DMS79 (cell line): ENCODE measurements around the gene DPF3.
A peak's percentile ranks its signal among the peaks of the same experiment; 100 is the strongest.
"Not testable (repeated sequence)": the region's sequence is repeated elsewhere in the genome, so short reads cannot be mapped to it uniquely, and the experiment has no call there.

Experiments used
- DNase-seq: peaks from one replicate; lab custom pipeline; 2025; lab: John Stamatoyannopoulos, UW

Gene DPF3

GRCh38 chr14:72880164-72880563 is 13.7 kb downstream of the DPF3 start:
- no peak for DNase-seq

- DNase-seq = no peak
Measured at GRCh38 chr14:72879431-72879830, 14.5 kb downstream of the DPF3 start.

GRCh38 chr14:72878746-72879145 is 15.2 kb downstream of the DPF3 start:
- DNase-seq = no peak

- no peak for DNase-seq
Measured at GRCh38 chr14:72876710-72877063, 17.2 kb downstream of the DPF3 start.

GRCh38 chr14:72876005-72876709 is 17.7 kb downstream of the DPF3 start:
- DNase-seq = no peak

- not testable (repeated sequence) for DNase-seq
Measured at GRCh38 chr14:72870878-72871277, 23.0 kb downstream of the DPF3 start.

- no peak for DNase-seq
Measured at GRCh38 chr14:72869407-72870329, 24.2 kb downstream of the DPF3 start.

- DNase-seq = no peak
Measured at GRCh38 chr14:72868500-72868899, 25.4 kb downstream of the DPF3 start.

- DNase-seq = no peak
Measured at GRCh38 chr14:72864712-72865365, 29.1 kb downstream of the DPF3 start.

GRCh38 chr14:72863216-72864006 is 30.5 kb downstream of the DPF3 start:
- DNase-seq = no peak

GRCh38 chr14:72856530-72857266 is 37.2 kb downstream of the DPF3 start:
- no peak for DNase-seq

GRCh38 chr14:72855913-72856312 is 38.0 kb downstream of the DPF3 start:
- DNase-seq = no peak

GRCh38 chr14:72852194-72852593 is 41.7 kb downstream of the DPF3 start:
- DNase-seq = no peak

GRCh38 chr14:72851635-72852034 is 42.3 kb downstream of the DPF3 start:
- DNase-seq = peak; percentile 92

- DNase-seq = no peak
Measured at GRCh38 chr14:72850360-72850759, 43.5 kb downstream of the DPF3 start.

- no peak for DNase-seq
Measured at GRCh38 chr14:72849222-72849621, 44.7 kb downstream of the DPF3 start.

- DNase-seq = no peak
Measured at GRCh38 chr14:72847721-72848120, 46.2 kb downstream of the DPF3 start.

GRCh38 chr14:72845683-72846082 is 48.2 kb downstream of the DPF3 start:
- DNase-seq = no peak

GRCh38 chr14:72845196-72845595 is 48.7 kb downstream of the DPF3 start:
- DNase-seq = no peak

- DNase-seq = no peak
Measured at GRCh38 chr14:72844524-72844923, 49.4 kb downstream of the DPF3 start.
